Natural killer cell (primary cell): Measurements from ENCODE around the gene TRIM37. TPM values are rescaled to one million over a fixed set of nuclear protein-coding genes. Genes with fewer than 3 reads are reported as not detected.

Experiments used
- ATAC-seq, 3 donors: fragments of 150-1000 bp in 2 of 3; fragments of 200-7000 bp in 1 of 3; cut with Tn5 transposase; 1 replicate in 1 of 3; 2 replicates in 2 of 3; pipeline ENCODE4 v1.10.0; 2021; ENCODE audit warnings: mild to moderate bottlenecking in 2 of 3, moderate library complexity in 2 of 3
- DNase-seq, 2 donors: peaks; one replicate each; pipeline versions ENCODE4 v3.0.0 to v3.0.0-alpha.2; 2013 to 2021; ENCODE audit warnings: mixed read lengths in 1 of 2
- H3K27ac ChIP-seq: one replicate; pipeline ENCODE4 v1.5.1; 2013; ENCODE audit warnings: mild to moderate bottlenecking, low read length
- H3K27me3 ChIP-seq: one replicate; pipeline ENCODE4 v1.6.1; 2013; ENCODE audit warnings: low read length; ENCODE audit not compliant: control insufficient read depth, insufficient read depth
- H3K36me3 ChIP-seq: one replicate; pipeline ENCODE4 v1.6.1; 2013; ENCODE audit warnings: low read length; ENCODE audit not compliant: control insufficient read depth, insufficient read depth
- H3K4me1 ChIP-seq: one replicate; pipeline ENCODE4 v1.6.1; 2013; ENCODE audit warnings: low read length; ENCODE audit not compliant: control insufficient read depth, insufficient read depth
- H3K4me3 ChIP-seq: one replicate; pipeline ENCODE4 v1.5.1; 2013; ENCODE audit warnings: low read length
- H3K9me3 ChIP-seq: one replicate; pipeline ENCODE4 v1.6.1; 2013; ENCODE audit warnings: low read length; ENCODE audit not compliant: control insufficient read depth, insufficient read depth
- H3K27ac Mint-ChIP-seq, 2 donors: one replicate each; pipeline ENCODE4 v1.8.0; 2022; ENCODE audit warnings: mild to moderate bottlenecking in 2 of 2, mixed read lengths in 2 of 2, moderate library complexity in 1 of 2
- H3K27me3 Mint-ChIP-seq, 2 donors: one replicate each; pipeline ENCODE4 v1.8.0; 2022; ENCODE audit warnings: low read depth in 2 of 2, mixed read lengths in 2 of 2
- H3K36me3 Mint-ChIP-seq: one replicate; pipeline ENCODE4 v1.8.0; 2022; ENCODE audit warnings: mixed read lengths
- H3K4me1 Mint-ChIP-seq, 2 donors: one replicate each; pipeline ENCODE4 v1.8.0; 2022; ENCODE audit warnings: mixed read lengths in 2 of 2
- H3K4me3 Mint-ChIP-seq: one replicate; pipeline ENCODE4 v1.8.0; 2022; ENCODE audit warnings: mild to moderate bottlenecking, moderate library complexity, mixed read lengths
- H3K9me3 Mint-ChIP-seq, 2 donors: one replicate each; pipeline ENCODE4 v1.8.0; 2022; ENCODE audit warnings: mixed read lengths in 2 of 2
- CTCF ChIP-seq: fragments of 200-600 bp; IDR thresholded peaks from one replicate; pipeline ENCODE4 v1.8.0; 2022; ENCODE audit warnings: antibody characterized with exemption
- WGBS: methylation state at CpG from one replicate; pipeline ENCODE4 v1.1.7; 2013; ENCODE audit warnings: missing lambda C conversion rate; ENCODE audit not compliant: insufficient coverage; 5-methylcytosine and 5-hydroxymethylcytosine counted together
- intact Hi-C: fragments of 100-400 bp; cut with micrococcal nuclease; formaldehyde crosslinking; loops from one replicate; pipeline ENCODE4 v1.14.2; 2022
- total RNA-seq, 4 donors: library from RNA; stranded (reverse); fragments of 120-200 nt in 1 of 4; gene quantifications; one replicate each; pipeline versions ENCODE4 v1.2.3 to v1.2.4, GENCODE V29; 2013 to 2022

Gene TRIM37
- total RNA-seq, 3 donors from 2014 or later (not counting 1 experiment from before 2014, with no cell fraction given): 20.4 to 26.1 (median 21.9) TPM

DNA sequence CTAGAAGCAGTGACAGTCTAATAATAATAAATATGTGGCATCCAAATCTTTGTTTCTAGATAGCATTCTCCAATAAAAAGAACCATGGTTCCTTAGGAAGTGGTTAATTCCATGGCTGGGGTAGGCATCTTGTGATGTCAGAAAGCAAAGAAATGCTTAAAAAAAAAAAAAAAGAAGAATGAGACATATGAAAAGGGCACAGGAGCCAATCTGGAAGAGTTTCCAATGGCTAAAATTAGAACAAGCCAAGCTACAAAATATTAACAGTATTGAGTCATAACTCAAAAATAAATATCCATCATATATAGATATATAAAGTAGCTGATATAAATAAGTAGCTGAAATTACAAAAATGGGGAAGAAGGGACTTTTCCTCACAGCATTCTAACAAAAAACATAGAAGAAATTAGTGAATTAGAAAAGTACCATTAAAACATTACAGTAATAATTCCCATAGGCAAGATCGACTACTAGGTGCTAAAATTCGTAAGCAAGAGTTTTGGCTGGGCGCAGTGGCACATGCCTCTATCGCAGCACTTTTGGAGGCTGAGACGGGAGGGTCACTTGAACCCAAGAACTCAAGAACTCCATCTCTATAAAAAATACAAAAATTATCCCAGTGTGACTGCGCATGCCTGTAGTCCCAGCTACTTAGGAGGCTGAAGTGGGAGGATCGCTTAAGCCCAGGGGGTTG, 111.3 kb downstream of the TRIM37 start:
- Histone ChIP-seq H3K27ac (no peak overlapping the region), H3K36me3 (peaks cover 20% of the 10 kb centered on the region), H3K27me3 (no peaks in the 10 kb centered on the region), H3K4me1 (no peaks in the 10 kb centered on the region), H3K9me3 (no peaks in the 10 kb centered on the region), H3K4me3 (no peak overlapping the region)
- H3K4me1 Mint-ChIP-seq: no peaks in the 10 kb centered on the region
- peaks cover 17% of the 10 kb centered on the region for H3K36me3 Mint-ChIP-seq
- DNase-seq (no peak), ATAC-seq (no peak)
- no peak overlapping the region for H3K4me3 Mint-ChIP-seq
- no peaks in the 10 kb centered on the region for H3K9me3 Mint-ChIP-seq
- no peak for TF ChIP-seq CTCF
- no peak overlapping the region for H3K27ac Mint-ChIP-seq
- WGBS: 99% methylated on average over 7 of the region's 7 CpGs
- intact Hi-C loops: no loop called here
- no peaks in the 10 kb centered on the region for H3K27me3 Mint-ChIP-seq

GRCh38 chr17:58993311-58993710, 113.4 kb downstream of the TRIM37 start:
- H3K9me3 Mint-ChIP-seq: no peaks in the 10 kb centered on the region
- H3K27me3 Mint-ChIP-seq: no peaks in the 10 kb centered on the region
- Histone ChIP-seq H3K27me3 (no peaks in the 10 kb centered on the region), H3K27ac (no peak overlapping the region), H3K36me3 (peaks cover 13% of the 10 kb centered on the region), H3K9me3 (no peaks in the 10 kb centered on the region), H3K4me3 (no peak overlapping the region), H3K4me1 (no peaks in the 10 kb centered on the region)
- H3K4me3 Mint-ChIP-seq: no peak overlapping the region
- 89% methylated on average over 5 of the region's 5 CpGs for WGBS
- DNase-seq: no peak
- no peak for ATAC-seq
- no peaks in the 10 kb centered on the region for H3K4me1 Mint-ChIP-seq
- intact Hi-C loops: no loop called here
- H3K36me3 Mint-ChIP-seq: peaks cover 11% of the 10 kb centered on the region
- H3K27ac Mint-ChIP-seq: no peak overlapping the region
- no peak for TF ChIP-seq CTCF

GRCh38 chr17:58991718-58992331, 114.9 kb downstream of the TRIM37 start:
- H3K27me3 Mint-ChIP-seq: no peaks in the 10 kb centered on the region

More at GRCh38 chr17:58991718-58992331, 114.9 kb downstream of the TRIM37 start:
- TF ChIP-seq CTCF: no peak
- ATAC-seq (no peak), DNase-seq (no peak)
- 80% methylated on average over 4 of the region's 4 CpGs for WGBS
- Histone ChIP-seq H3K4me3 (no peak overlapping the region), H3K27me3 (no peaks in the 10 kb centered on the region), H3K27ac (no peak overlapping the region), H3K36me3 (peaks cover 1% of the 10 kb centered on the region), H3K4me1 (no peaks in the 10 kb centered on the region), H3K9me3 (no peaks in the 10 kb centered on the region)
- no peak overlapping the region for H3K4me3 Mint-ChIP-seq
- H3K9me3 Mint-ChIP-seq: no peaks in the 10 kb centered on the region
- H3K4me1 Mint-ChIP-seq: no peaks in the 10 kb centered on the region
- H3K36me3 Mint-ChIP-seq: no peaks in the 10 kb centered on the region
- H3K27ac Mint-ChIP-seq: no peak overlapping the region
- intact Hi-C loops: no loop called here
